ENCODE measurements around the gene TRA2B.
"Not testable (repeated sequence)": the region's sequence is repeated elsewhere in the genome, so short reads cannot be mapped to it uniquely, and the experiment has no call there.

Gene TRA2B

DNA sequence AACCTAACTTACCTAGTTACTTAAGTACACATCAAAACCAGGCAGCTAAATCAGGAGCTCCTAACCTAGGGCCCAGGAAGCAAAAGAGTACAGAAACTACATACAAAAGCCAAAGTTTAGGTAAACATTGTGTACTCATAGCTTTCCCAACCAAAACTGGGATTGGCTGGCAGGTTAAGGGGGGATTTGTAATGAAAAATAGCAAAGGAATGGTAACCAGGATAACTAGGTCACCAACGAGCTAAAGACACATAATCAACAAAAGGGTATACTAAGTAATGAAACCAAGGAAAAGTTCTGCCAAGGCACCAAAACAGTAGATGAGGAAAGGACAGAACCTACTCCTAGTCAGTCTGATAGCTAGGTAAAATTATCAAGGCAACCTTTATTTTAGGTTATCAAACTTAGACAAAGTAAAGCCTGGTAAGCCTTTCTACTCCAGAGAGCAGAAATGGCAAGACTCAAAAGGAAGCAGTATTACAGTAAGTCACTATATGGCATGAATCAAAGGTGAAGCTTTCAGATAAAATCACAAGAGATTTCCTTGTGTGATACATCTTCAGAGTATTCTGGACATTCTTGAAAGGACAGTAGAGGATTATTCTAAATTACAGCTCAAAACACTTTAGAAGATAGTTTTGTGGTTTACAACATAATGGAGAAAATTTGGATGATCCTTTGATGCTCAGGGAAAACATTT lies 10.2 kb downstream of the TRA2B start:
- no peak for DNase-seq (ENCODE audit: low read depth in 2 of 2)

GRCh38 chr3:185926445-185926844 lies 11.4 kb downstream of the TRA2B start:
- DNase-seq (ENCODE audit: low read depth in 2 of 2): no peak

DNA sequence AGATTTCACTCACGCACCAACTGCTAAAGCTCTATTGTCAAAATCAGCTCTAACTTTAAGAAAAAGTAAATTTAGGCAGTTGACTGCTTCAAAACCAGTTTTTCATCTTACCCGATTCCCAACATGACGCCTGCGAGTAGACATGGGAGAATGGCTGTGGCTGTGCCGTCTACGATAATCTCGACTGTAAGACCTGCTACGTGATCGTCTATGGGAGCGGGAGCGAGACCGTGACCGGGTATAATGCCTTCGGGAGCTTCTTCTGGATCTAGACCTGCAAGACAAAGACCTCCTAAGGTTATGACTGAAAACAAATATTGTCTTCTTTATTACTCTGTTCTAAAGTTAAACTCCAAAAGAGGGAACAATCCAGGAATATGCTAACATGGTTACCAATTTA lies 12.5 kb downstream of the TRA2B start:
- no peak for DNase-seq (ENCODE audit: low read depth in 2 of 2)

- DNase-seq (ENCODE audit: low read depth in 2 of 2): no peak
Measured at GRCh38 chr3:185924375-185924774, 13.4 kb downstream of the TRA2B start.

DNA sequence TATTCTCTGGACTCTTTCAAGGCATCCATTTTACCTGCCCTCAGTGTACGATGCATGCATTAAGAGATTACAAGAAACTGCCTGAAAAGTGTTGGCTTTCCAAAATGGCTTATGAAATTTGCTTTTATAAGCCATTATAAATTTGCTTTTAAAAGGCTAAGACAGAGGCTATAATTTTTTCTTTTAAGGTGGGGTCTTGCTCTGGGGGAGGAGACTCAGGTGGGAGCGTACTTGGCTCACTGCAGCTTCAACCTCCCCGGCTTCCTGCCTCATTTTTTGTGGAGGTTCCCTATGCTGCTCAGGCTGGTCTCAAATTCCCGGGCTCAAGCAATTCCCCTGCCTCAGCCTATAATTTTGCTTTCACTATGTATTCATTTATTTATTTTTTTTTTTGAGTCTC lies 17.6 kb downstream of the TRA2B start:
- no peak for DNase-seq (ENCODE audit: low read depth in 2 of 2)

- DNase-seq (ENCODE audit: low read depth in 2 of 2): no peak
Measured at GRCh38 chr3:185916042-185916833, 21.6 kb downstream of the TRA2B start.

- DNase-seq (ENCODE audit: low read depth in 2 of 2): no peak
Measured at GRCh38 chr3:185915642-185916041, 22.2 kb downstream of the TRA2B start.

DNA sequence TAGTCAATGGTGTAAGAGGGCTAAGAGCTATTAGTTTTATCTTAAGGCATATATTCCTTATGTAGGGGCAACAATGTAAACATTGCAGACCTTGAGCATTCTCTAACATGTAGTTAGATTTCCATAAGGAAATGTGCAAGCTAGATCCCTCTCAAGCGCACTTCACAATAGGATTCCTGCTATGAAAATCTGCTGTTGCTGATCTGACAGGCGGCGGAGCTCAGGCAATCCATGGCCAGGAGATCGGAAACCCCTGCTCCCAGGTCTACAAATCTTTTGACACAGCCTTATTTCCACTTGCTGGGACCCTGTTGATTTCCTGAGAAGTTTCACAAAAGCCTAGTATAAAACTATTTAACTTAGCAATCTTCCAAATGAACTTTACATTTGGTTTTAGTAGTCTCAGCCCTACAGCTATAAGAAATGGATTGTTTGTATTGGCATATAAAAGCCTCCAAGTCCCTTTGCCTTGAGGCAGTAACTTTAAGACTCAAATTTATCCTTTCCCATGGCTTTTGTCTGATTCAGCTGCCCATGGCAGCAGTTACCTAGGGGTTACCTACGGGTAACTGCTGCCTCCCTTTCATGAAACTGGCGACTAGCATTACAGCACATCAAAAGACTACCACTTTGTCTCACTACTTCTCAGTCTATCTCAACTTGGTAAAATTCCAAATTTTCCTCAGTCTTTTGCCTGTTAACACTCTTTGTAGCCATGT lies 22.7 kb downstream of the TRA2B start:
- DNase-seq (ENCODE audit: low read depth in 2 of 2): no peak

DNA sequence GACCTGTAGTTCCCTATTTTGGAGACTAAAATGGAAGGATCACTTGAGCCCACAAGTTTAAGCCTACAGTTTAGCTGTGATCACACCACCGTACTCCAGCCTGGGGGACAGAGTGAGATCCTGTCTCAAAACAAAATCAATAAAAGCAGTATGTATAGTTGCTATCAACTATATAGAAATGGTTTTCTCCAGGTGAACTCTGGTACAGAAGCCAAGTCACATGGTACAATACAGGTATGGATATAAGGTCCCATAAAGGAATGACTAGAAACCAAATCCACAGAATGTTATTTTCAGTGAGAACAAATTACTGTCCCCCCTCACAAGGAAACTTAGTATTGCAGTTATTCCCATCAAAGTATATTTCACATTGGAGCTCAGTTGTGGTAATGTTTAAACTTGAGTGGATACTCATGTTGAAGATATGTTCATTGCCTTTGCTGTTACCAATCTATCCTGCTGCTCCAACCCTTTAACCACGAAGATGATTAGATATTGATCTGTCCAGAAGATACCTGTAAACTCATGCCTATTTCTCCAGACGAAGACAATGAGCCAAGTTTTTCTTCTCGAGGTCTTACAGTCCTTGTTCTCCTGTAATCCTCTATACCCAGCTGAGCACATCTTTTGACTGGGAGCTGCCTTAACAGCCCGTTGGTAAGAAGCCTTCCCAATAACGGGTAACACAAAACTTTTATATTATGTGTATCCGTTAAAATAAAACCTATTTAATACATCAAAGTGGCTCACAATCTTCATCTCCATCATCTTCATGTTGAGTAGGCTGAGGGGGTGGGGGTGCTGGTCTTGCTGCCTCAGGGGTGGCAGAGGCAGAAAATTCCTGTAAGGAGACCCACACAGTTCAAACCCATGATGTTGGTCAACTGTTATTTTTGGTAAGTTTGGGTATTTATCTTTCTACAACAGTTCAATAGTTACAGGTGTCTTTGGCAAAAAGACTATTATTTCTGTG lies 24.6 kb downstream of the TRA2B start:
- no peak for DNase-seq (ENCODE audit: low read depth in 2 of 2)

DNA sequence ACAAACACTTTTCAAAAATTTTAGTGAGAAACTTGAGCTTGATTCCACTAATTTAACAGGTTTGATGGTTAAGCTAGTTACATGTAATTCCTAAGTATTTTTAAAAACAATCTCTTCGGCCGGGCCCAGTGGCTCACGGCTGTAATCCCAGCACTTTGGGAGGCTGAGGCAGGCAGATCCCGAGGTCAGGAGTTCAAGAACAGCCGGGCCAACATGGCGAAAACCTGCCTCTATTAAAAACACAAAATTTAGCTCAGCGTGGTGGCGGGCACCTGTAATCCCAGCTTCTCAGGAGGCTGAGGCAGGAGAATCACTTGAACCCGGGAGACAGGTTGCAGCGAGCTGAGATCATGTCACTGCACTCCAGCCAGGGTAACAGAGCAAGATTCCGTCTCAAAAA lies 25.3 kb downstream of the TRA2B start:
- DNase-seq (ENCODE audit: low read depth in 2 of 2): no peak

- not testable (repeated sequence) for DNase-seq (ENCODE audit: low read depth in 2 of 2)
Measured at GRCh38 chr3:185911076-185911448, 26.8 kb downstream of the TRA2B start.

GRCh38 chr3:185910322-185911075 lies 27.3 kb downstream of the TRA2B start:
- not testable (repeated sequence) for DNase-seq (ENCODE audit: low read depth in 2 of 2)

GRCh38 chr3:185909913-185910312 lies 27.9 kb downstream of the TRA2B start:
- not testable (repeated sequence) for DNase-seq (ENCODE audit: low read depth in 2 of 2)

- DNase-seq (ENCODE audit: low read depth in 2 of 2): no peak
Measured at GRCh38 chr3:185900228-185900627, 37.6 kb downstream of the TRA2B start.

DNA sequence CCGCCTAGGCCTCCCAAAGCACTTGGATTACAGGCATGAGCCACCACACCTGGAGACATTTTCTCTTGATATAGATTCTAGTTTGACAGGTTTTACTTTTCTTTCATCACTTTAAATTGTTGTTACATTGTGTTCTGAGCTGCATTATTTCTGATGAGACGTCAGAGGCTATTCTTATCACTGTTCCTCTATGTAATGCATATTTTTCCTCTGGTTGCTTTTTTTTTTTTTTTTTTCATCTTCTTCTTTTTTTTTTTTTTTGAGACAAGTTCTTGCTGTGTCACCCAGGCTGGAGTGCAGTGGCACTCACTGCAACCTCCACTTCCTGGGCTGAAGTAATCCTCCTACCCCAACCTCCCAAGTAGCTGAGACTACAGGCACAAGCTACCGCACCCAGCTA lies 41.2 kb downstream of the TRA2B start:
- DNase-seq (ENCODE audit: low read depth in 2 of 2): no peak

DNA sequence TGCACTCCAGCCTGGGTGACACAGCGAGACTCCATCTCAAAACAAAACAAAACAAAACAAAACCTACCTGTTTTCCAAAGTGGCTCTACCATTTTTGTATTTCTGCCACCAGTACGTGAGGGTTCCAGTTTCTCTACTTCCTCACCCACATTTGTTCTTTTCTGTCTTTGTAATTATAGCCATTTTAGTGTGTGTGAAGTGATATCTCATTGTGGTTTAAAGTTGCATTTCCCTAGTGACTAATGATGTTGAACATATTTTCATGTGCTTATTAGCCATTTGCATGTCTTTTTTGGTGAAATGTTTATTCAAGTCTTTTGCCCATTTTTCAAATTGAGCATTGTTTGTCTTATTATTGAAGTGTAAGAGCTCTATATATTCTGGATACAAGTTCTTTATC lies 50.7 kb downstream of the TRA2B start:
- no peak for DNase-seq (ENCODE audit: low read depth in 2 of 2)

DNA sequence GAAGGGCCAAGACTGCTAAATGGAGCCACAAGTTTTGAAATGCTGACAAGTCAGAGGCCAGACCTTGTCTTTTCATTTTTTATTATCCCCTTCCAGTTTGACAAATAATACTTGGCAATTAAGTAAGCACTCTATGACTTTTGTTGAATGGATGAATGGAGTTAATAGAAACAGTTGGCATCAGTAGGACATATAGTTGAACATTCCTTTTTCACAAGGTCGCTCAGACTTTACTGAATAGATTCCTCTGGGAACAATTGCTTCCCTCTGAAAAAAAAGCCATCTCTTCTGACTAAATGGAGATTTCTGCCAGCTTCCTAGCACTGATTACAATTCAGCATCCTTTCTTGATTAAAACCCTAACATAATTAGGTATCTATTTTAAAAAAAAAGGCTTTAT lies 53.2 kb downstream of the TRA2B start:
- no peak for DNase-seq (ENCODE audit: low read depth in 2 of 2)

- no peak for DNase-seq (ENCODE audit: low read depth in 2 of 2)
Measured at GRCh38 chr3:185881926-185882325, 55.9 kb downstream of the TRA2B start.

- DNase-seq (ENCODE audit: low read depth in 2 of 2): no peak
Measured at GRCh38 chr3:185880600-185880999, 57.2 kb downstream of the TRA2B start.

DNA sequence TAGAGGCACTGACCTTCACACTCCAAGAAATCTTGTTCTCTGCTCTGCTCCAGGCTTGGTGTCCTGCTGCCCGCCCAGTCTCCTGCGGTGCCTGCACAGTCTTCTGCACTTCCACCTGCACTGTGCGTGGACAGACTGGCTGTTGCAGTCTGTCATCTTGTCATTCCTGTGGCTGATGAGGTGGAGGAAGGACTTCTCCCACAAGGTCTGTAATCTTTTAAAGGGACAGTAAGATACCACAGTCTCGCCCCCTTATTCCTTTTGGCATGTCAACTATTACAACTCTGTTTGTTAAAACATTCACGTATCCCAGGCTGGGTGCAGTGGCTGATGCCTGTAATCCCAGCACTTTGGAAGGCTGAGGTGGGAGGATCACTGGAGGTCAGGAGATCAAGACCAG lies 58.9 kb downstream of the TRA2B start:
- DNase-seq (ENCODE audit: low read depth in 2 of 2): no peak

DNA sequence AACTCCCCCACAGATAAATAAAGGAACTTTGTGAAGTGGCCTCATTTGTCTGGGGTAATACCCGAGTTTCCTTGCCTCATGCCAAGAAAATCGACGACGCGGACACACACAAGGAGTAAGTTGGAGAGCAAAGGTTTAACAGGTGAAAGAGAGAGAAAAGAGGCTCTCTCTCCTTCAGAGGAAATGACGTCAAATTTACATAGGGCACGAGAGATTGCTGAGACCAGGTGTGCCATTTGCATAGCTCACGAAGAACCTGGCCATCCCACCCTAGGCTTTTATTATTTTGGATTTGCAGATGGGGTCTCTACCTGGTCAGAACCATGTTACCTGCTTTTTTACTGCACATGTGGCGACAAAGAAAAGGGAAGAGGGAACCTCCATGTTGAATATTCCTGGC lies 63.7 kb downstream of the TRA2B start:
- no peak for DNase-seq (ENCODE audit: low read depth in 2 of 2)
